Tibial nerve (tissue), 4 donors: ENCODE data around the gene TXNL4B. TPM values are rescaled to one million over a fixed set of nuclear protein-coding genes. Genes with fewer than 3 reads are reported as not detected.

Source experiments
- DNase-seq, 2 donors: peaks; one replicate each; pipeline ENCODE4 v3.0.0-alpha.2; 2019; ENCODE audit warnings: low spot score in 2 of 2
- H3K27ac ChIP-seq, 4 donors: fragments of 200-600 bp; sonication (generic) in 3 of 4; one replicate each; pipeline ENCODE4 v1.5.1; 2017 to 2019; ENCODE audit warnings: mild to moderate bottlenecking in 1 of 4
- H3K27me3 ChIP-seq, 2 donors: fragments of 200-600 bp; sonication (generic) in 1 of 2; one replicate each; pipeline versions ENCODE4 v1.5.1 to v1.6.0; 2017 to 2019
- H3K36me3 ChIP-seq, 3 donors: fragments of 200-600 bp; sonication (generic); one replicate each; pipeline ENCODE4 v1.5.1; 2018 to 2019
- H3K4me1 ChIP-seq, 4 donors: fragments of 200-600 bp; sonication (generic) in 3 of 4; one replicate each; pipeline ENCODE4 v1.5.1; 2017 to 2019
- H3K4me3 ChIP-seq, 4 donors: fragments of 200-600 bp; sonication (generic) in 3 of 4; one replicate each; pipeline ENCODE4 v1.5.1; 2017 to 2019; ENCODE audit warnings: mild to moderate bottlenecking in 1 of 4, moderate library complexity in 1 of 4
- H3K9me3 ChIP-seq, 4 donors: fragments of 200-600 bp; sonication (generic) in 3 of 4; one replicate each; pipeline ENCODE4 v1.5.1; 2017 to 2019
- CTCF ChIP-seq, 5 experiments: fragments of 200-600 bp in 3 of 5; fragments of 450-650 bp in 2 of 5; sonication (generic) in 3 of 5; IDR thresholded peaks; one replicate each; pipeline ENCODE4 v1.5.1; 2016 to 2019; ENCODE audit warnings: antibody characterized with exemption in 5 of 5, mild to moderate bottlenecking in 3 of 5, moderate library complexity in 2 of 5
- EP300 ChIP-seq, 2 donors: sonication (generic); formaldehyde crosslinking; IDR thresholded peaks; one replicate each; pipeline ENCODE4 v1.6.1; 2017; ENCODE audit warnings: antibody characterized with exemption in 2 of 2, mild to moderate bottlenecking in 1 of 2
- POLR2A ChIP-seq, 2 donors: fragments of 450-650 bp; IDR thresholded peaks; one replicate each; pipeline ENCODE4 v1.6.1; 2017; ENCODE audit warnings: antibody characterized with exemption in 2 of 2, mild to moderate bottlenecking in 2 of 2, moderate library complexity in 2 of 2
- WGBS, 2 donors: methylation state at CpG; one replicate each; pipeline ENCODE4 v1.1.5; 2018; 5-methylcytosine and 5-hydroxymethylcytosine counted together
- total RNA-seq, 4 donors: library from RNA; depleted of rRNA; stranded (reverse); fragments of >200 nt; gene quantifications; one replicate each; pipeline ENCODE4 v1.1.0, GENCODE V29; 2016

TXNL4B gene
- total RNA-seq, 4 donors from 2014 or later, result 13.1 to 20.5 (median 15.5) TPM

- H3K27me3 ChIP-seq, result no peaks in the 10 kb centered on the region
- WGBS, 2 donors, result 80 to 82% methylated on average over 19 of the region's 19 CpGs
- no peak overlapping the region for H3K4me3 ChIP-seq
- peaks cover 5 to 75% (median 40%) of the 10 kb centered on the region in 3 donors for H3K36me3 ChIP-seq
- no peak for DNase-seq
- TF ChIP-seq CTCF (IDR thresholded peaks at IDR 0.05) (no peak), POLR2A (IDR thresholded peaks at IDR 0.05) (no peak)
- H3K9me3 ChIP-seq, result peaks cover 0 to 9% (median 0%) of the 10 kb centered on the region in 4 donors
- no peak overlapping the region for H3K27ac ChIP-seq
- H3K4me1 ChIP-seq, result no peaks in the 10 kb centered on the region
These were observed 18.4 kb upstream of the TXNL4B start for GRCh38 chr16:72111657-72112451.

DNA sequence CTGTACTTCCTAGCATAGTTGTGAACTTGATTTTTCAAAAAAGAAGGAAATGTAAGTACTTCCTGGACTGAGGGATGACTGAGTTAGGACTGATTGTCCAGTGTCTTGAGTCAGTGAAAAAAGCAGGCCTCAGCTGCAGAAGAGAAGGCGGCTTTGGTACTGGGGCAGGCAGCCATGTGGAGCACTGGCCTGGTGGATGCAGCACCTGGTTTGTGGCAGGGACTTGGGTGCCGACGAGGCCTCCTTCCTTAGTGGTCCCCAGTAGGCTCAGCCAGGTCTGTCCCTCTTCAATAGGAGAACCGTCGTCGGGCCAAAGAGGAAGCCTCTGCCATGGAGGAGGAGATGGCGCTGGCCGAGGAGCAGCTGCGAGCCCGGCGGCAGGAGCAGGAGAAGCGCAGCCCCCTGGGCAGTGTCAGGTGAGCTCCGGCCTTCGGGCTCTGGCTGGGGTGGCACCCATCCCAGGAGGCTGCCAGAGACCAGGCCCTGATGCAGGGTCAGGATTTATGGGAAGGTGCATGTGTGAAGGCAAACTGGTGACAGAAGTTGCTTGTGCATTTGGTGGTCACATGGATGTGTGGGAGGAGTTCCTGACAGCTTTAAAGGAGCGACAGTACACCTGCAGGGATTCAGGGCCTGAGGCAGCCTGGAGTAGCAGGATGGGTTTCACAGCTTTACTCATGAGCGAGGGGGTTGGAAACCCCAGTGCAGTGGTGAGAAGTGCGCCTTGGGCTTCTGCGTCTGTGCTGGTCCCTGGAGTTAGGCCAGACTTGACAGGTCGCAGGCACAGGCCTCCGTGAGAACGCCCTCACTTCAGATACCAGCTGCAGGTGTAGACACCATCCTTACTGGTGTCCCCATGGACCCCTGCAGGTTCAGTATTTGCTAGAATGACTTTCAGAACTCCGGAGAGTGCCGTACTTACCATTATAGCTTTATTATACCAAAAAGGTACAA is 17.5 kb upstream of the TXNL4B start:
- Histone ChIP-seq H3K36me3 (peaks cover 5 to 84% (median 46%) of the 10 kb centered on the region in 3 donors), H3K27ac (no peak overlapping the region), H3K27me3 (no peaks in the 10 kb centered on the region), H3K4me1 (no peaks in the 10 kb centered on the region), H3K4me3 (no peak overlapping the region), H3K9me3 (peaks cover 0 to 9% (median 0%) of the 10 kb centered on the region in 4 donors)
- TF ChIP-seq POLR2A (IDR thresholded peaks at IDR 0.05) (no peak), CTCF (IDR thresholded peaks at IDR 0.05) (no peak), EP300 (IDR thresholded peaks at IDR 0.05) (no peak)
- WGBS, 2 donors, result 92 to 98% methylated on average over 14 to 23 of the region's 23 CpGs
- DNase-seq, result no peak

DNA sequence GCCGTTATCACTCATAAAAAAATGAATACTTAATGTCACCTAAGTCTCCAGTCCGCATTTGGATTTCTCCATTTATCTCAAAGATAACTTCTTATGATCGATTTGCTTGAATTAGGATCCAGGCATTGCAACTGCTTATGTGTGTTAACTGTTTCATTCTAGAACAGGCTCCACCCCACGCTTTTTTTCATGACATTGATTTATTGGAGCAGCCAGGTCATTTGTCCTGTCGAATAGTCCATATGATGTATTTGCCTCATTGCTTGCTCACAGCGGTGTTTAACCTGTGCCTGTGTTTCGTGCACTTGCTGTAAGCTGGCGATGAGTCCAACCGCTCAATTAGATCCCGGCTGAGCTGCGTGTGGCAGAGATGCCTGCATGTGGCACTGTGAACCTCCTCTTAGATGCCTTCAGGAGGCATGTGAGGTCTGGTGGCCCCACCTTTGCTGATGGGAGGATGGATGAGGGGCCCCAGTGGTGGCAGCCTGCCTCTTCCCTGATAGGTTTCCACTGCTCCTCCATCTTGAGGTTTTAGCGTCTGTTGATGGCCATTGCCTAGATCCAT is 16.6 kb upstream of the TXNL4B start:
- Histone ChIP-seq H3K9me3 (peaks cover 0 to 3% (median 0%) of the 10 kb centered on the region in 4 donors), H3K4me1 (no peaks in the 10 kb centered on the region), H3K36me3 (peaks cover 5 to 93% (median 55%) of the 10 kb centered on the region in 3 donors), H3K27ac (no peak overlapping the region), H3K27me3 (no peaks in the 10 kb centered on the region), H3K4me3 (no peak overlapping the region)
- TF ChIP-seq EP300 (IDR thresholded peaks at IDR 0.05) (no peak), CTCF (IDR thresholded peaks at IDR 0.05) (no peak), POLR2A (IDR thresholded peaks at IDR 0.05) (no peak)
- WGBS, 2 donors, result 91 to 92% methylated on average over 12 of the region's 12 CpGs
- no peak for DNase-seq

GRCh38 chr16:72109300-72109699 is 15.9 kb upstream of the TXNL4B start:
- 94 to 97% methylated on average over 12 of the region's 12 CpGs for WGBS, 2 donors
- TF ChIP-seq CTCF (IDR thresholded peaks at IDR 0.05), result no peak
- TF ChIP-seq EP300 (IDR thresholded peaks at IDR 0.05), result no peak
- no peak for TF ChIP-seq POLR2A (IDR thresholded peaks at IDR 0.05)
- Histone ChIP-seq H3K9me3 (no peaks in the 10 kb centered on the region), H3K4me1 (no peaks in the 10 kb centered on the region), H3K4me3 (no peak overlapping the region), H3K36me3 (peaks cover 5 to 100% (median 56%) of the 10 kb centered on the region in 3 donors), H3K27me3 (no peaks in the 10 kb centered on the region), H3K27ac (no peak overlapping the region)
- DNase-seq, result no peak
